Stimulated activated CD4-positive, alpha-beta T cell treated with anti-CD3 and anti-CD28 coated beads, Interleukin-15, amount 100 ng/mL, for 24 hours (primary cell): Measurements from ENCODE around the gene RASAL2.
"Not testable (repeated sequence)": the region's sequence is repeated elsewhere in the genome, so short reads cannot be mapped to it uniquely, and the experiment has no call there.

Experiments used
- DNase-seq: peaks from one replicate; pipeline ENCODE4 v3.0.0-alpha.2; 2020

The RASAL2 gene

DNA sequence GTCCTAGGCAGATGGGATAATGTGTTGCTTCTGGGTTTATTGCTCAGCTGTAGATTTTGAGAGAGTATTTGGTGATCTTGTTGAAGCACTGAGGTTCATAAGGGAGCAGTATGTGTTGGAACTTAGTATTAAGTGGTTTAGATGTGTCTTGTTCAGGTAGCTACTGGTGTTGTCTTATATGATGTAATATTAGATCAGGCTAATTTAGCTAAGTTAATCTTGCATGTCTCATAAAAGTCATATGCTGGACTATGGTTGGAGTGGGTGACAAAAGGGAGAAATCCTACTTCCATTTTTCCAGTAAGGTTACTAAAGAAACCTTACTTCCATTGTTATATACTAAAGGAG lies 206.4 kb downstream of the RASAL2 start:
- DNase-seq, result no peak

DNA sequence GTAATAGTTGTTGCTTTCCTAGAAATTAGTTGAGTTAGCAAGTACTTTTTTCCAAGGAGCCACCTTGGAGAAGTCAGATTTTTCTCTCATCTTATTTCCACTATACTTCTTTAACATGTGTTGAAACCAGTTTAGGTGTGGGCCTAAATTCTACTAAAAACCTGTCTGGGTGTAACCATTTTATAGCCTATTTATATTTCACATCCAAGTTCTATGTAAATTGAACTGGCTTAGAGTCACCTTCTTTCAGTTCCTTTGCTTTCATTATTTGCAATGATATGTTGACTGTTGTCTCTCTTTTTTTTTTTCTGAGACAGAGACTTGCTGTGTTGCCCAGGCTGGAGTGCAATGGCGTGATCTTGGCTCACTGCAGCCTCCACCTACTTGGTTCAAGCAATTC lies 207.2 kb downstream of the RASAL2 start:
- DNase-seq, result no peak

DNA sequence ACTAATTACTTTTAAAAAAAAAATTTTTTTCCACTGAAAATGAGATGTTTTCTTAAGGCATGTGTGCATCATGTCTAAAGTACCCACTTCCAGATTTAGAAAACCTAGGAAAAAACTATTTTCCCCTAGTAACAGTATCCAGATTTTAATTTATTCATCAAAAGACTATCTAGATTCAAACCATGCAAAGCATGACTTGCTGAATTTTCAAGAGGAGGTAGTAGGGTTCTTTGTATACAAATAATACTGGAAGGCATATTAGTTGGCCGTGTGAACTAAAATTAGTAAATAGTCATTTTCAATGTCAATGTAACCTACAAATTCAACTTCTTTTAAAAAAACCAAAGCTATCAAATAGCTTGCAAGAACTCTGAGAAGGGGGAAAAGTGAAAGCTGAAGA lies 213.4 kb downstream of the RASAL2 start:
- DNase-seq, result no peak

DNA sequence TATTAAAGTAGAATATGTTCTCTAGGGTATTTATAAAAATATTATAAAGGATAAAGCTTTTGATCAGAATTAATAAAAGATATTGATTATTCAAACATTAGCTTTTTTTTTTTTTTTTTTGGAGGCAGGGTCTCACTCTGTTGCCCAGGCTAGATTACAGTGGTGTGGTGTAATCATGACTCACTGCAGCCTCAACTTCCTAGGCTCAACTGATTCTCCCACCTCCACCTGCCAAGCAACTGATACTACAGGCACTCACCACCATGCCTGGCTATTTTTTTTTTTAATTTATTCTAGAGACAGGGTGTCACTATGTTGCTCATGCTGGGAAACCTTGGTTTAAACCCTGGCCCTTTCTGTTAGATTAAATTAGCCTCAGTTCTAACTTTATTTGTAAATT lies 214.5 kb downstream of the RASAL2 start:
- no peak for DNase-seq

DNA sequence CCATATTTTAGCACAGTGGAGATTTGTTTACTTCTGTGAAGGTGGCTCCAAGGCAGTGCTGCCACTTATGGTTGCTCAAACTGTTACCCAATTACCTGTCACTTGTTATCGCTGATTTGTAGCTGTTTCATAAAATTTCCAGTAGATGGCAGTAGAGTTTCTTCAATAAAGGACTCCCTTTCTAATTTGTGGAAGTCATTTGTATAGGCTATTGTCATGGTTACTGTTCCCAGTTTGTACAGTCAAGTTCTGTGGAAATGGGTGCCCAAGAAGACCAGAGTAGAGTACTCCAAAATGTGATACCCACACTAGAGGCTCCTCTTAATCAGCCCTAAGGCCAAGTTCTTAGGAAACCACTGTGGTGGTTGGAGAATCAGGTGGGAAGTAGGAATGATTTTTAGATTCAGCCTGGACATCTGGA lies 216.8 kb downstream of the RASAL2 start:
- DNase-seq, result no peak

DNA sequence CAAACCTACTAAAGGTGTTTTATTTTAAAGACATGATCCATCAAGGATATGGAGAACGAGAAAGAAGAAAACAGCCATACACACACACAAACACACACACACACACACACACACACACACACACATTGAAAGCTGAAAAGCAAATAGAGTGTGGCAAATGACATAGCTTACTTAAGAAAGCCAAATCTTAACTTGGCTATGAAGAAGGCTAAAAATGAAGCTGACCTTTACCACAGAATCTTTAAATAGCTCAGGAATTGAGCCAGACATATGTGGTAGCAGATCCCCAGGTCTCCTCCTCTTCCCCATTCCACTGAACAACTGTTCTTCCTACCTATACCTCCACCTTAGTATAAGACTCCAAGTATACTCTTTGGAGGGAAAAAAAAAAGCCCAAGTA lies 217.3 kb downstream of the RASAL2 start:
- no peak for DNase-seq

DNA sequence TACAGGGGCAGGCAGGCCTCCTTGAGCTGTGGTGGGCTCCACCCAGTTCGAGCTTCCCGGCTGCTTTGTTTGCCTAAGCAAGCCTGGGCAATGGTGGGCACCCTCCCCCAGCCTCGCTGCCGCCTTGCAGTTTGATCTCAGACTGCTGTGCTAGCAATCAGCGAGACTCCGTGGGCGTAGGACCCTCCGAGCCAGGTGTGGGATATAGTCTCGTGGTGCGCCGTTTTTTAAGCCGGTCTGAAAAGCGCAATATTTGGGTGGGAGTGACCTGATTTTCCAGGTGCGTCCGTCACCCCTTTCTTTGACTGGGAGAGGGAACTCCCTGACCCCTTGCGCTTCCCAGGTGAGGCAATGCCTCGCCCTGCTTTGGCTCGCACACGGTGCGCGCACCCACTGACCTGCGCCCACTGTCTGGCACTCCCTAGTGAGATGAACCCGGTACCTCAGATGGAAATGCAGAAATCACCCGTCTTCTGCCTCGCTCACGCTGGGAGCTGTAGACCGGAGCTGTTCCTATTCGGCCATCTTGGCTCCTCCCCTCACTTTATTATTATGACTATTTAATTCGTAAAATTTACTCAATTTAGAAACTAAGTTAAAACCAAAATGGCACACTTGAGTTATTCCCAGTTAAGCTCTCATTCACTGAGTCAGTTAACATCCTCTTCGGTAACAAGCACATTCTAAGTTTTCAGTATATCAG lies 226.5 kb downstream of the RASAL2 start:
- DNase-seq, result not testable (repeated sequence)

DNA sequence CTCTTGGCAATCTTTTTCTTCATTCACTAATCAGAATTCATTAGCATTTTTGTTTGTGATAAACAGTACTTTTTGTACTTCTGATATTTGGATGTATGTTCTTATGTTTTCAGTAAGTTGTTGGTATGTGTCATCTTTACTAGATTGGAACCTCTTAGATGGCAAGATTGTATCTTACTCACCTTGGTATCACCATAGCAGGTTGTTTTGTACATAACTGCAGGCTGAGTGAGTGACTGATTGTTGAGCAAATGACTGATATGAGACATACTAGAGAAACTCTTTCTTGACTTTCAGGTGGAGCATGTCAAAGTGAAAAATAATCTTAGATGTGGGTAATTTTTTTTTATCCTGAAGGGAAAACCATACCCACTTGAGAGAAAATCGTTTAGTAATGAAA lies 229.2 kb downstream of the RASAL2 start:
- no peak for DNase-seq

DNA sequence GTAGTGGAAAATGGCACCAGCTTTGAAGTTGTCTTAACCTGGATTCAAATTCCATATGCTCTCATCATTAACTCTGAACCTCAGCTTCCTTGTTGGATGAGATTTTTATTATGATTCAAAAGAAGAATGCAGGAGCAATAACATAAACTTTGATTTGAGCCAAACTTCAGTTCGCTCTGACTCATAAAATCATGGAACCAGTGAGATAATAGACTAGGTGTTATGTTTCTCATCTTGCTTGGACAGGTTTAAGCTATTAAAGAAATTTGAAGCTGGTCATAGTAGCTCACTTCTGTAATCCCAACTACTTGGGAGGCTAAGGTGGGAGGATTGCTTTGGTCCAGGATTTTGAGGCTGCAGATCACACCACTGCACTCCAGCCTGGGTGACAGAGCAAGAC lies 230.1 kb downstream of the RASAL2 start:
- DNase-seq, result no peak

DNA sequence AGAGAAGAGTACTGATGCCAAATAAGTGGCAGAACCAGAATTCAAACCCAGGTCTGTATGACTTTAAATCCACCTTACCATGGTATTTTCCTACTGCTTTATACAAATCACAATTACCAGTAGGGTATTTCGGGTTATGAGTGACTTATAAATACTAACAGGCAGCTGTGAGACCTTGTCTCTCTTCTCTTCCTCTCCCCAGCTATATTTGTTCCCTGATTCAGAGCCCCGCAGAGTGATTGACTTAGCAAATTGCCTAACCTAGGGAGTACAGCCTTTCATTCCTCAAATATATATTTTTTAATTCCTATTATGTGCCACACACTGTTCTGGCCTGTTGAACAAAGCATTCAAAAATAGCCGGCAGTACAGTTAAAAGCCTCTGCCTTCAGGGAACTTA lies 234.8 kb downstream of the RASAL2 start:
- DNase-seq, result no peak

DNA sequence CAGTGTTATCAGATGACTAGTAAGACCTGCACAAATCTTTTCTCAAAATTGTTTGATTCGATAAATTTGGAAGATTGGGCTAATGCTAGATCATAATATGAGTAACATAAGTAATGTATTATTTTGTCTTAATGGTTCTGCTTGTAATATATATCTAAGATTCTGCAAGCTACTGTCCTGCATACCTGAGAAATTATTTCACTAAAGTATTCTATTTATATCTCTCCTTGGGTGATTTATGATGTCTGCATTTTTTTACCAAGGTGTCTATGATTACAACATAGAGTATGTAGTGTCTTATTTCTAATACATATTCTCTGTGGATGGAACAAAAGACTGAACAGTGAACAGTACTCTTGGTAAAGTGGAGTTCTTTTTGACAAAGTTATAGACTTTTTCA lies 236.2 kb downstream of the RASAL2 start:
- no peak for DNase-seq

DNA sequence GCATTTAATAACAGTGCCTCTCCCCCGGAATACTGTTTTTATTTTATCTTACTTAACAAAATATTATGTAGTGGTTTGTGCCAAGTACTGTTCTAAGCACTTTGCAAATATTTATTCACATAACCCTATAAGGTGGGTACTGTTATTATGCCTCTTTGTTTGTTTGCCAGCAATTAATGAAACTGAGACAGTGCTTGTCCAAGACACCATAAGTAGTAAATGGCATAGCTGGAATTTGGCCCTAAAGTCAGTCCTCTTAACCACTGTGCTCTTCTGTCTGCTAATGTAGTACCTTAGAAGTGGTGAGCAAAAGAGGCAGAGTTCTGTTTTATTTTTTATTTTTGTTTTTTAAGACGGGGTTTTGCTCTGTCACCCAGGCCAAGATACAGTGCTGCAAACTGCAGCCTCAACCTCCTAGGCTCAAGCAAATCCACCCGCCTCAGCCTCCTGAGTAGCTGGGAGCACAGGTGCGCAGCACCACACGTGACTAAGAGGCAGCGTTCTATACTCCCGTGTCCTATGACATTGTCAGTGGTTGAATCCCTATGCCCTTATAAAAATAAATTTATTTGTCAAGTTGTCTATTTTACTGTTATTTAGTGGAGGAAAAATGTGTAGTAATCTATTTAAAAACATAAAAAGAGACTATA lies 237.1 kb downstream of the RASAL2 start:
- DNase-seq, result no peak

DNA sequence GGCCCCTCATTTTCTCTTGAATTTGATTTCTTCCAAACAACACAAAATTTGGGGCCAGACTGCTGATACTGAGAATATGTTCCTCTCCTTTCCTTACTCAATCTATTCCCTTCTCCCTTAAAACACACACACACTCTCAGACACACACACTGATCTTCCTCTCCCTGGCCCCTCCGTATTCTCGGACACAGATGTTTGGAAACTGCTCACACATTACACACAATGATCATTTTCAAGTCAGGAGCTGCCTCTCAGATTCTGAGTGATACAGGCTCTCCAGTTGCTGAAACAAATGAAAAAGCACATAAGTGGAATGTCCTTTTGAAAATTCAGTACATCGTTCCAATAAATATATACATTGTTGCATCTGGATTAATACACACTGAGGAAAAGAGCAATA lies 241.5 kb downstream of the RASAL2 start:
- no peak for DNase-seq

DNA sequence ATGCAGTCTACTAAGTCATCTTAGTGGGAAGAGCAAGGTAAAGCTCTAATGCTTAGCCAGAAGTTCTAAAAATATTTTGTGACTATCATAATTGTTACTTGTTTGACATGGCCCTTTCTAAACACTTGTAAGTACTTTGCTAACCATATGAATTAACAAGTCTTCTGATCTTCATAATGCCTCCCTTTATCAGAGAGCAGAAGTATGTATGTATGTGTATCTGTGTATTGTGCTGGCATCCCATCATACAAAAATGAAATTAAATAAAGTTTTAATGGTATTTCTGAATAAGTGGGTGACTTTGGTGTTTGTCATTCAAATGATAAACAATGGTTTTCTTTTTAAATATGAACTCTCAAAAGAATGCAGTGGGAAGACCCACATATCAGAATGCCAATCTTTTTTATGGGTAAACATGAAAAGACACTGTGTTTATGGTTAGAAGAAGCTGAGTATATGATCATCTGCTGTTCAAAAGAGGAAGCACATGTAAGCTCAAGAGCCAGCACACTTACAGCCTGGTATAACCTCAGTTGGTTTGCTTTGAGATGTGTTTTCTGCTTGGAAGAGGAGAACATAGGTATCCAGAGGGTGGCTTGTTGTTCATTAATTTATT lies 243.3 kb downstream of the RASAL2 start:
- DNase-seq, result no peak

DNA sequence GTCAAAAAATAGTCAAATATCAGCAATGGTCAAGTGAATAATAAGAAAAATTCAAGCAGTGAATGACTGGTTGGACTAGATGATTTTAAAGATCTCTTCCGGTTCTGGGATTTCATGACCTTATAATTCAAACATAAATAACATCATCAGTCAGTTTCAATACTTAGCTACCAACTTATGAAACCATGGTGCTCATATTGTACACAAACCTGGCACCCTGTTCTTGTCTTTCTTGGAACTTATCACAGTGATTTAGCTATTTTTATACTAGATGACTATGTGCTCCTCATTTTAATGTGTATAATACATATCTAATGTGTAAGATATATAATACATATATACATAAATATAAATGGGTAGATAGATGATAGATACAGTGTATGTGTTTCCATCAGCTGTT lies 245.9 kb downstream of the RASAL2 start:
- no peak for DNase-seq

DNA sequence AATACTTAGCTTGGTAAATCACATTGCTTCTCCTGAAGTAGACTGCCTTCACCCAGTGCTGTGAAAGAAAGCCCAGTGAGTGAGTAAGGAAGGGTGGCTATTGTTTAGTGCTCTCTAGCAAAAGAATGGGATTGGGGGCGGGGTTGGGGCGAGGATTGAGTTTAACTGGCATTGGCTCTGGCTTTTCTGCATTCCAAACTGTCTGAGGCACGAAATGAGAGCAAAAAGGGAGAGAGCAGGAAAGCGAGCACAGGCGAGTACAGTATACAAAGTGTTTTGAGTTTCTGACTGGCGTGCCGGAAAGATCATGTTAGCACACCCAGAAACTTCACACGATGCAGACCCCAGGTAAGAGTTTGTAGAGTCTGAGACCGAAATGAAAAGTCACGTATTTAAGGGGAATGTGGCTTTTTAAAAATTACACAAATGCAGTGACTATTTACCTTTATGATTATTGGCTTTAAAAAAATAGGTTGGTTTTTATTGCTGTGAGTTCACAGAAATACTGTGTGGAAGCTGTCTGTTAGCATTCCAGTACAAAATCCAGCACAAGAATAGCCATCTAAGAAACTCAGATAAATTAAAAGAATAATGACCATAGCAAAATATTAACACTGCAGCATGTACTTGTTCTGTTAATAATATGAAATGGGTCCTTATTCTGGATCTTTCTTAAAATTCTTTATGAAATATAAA lies 247.5 kb downstream of the RASAL2 start:
- no peak for DNase-seq

DNA sequence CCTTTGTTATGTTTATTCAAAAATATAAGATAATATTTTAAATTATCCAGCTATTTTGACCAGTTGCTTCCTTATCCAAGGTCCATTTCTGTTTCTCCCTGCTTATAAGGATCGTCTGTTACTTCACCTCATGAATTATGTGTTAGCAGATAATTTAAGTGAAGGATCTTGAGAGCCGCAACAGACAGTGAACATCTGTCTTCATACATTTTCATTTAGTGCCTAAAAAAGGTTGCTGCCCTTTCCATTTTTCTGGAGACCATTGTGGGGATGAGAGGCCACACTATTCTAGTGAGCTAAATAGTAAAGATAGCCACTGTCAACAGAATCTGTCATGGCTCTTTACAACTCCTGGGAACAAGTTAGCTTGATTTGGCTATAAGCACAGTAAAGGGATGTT lies 248.8 kb downstream of the RASAL2 start:
- no peak for DNase-seq

DNA sequence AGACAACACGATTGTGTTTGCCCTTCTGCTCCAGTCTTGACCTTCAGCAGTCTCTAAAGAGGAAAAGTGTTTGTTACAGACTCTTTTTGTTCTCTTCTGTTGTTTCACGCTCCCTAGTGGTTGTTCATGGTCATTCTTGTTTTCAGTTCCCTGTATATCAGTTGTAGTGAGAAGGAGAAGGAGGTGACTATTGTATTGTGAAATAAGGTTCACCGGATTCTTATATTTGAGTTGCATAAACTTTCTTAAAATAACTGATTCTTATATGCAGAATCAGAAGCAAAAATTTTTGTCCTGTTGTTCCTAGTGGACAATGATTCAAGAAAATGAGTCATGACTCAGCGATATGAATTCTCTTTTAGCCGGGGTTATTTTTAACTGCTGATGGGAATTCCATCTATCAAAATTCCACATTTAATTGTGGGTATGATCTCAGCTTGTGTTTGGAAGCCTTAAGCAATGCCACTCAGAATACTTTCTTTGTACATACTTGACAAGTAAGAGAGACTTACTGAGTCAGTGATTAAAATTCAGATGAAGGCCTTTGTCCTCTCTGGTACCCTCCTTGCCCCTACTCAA lies 250.7 kb downstream of the RASAL2 start:
- no peak for DNase-seq

DNA sequence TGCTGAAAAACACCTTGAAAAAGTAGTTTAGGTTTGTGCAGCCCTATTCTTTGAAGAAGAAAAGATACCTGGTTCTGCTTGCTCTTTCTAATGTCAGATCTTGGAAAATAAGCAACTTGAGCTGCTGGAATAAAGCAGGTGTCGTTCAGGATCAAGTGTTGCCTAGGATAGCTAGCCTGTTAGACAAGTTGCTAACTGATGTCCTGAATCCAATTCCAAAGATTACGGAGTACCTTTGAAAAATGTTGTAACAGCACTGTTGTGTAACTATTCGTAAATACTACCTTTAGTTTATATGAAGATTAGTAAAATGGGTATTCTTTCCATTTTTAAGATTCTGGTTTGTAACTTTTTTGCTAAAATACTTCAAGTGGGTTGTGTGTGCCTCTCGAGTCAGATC lies 251.3 kb downstream of the RASAL2 start:
- DNase-seq, result no peak

DNA sequence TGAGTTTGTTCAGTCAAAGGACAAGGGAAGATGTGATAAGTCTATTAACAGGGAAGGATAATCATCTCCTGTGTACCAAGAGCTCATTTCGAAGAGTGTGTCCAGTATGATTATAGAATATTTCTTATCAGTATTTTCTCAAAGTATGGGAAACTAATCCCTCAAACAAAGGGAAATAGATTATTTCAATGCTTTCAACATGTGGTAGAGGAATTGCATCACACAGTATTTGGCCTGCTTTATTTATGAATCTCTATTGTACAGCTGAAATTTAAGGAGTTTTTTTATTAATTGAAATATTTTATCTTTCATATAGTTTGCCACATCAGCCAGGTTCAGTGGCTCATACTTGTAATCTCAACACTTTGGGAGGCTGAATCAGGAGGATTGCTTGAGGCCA lies 251.9 kb downstream of the RASAL2 start:
- DNase-seq, result no peak

DNA sequence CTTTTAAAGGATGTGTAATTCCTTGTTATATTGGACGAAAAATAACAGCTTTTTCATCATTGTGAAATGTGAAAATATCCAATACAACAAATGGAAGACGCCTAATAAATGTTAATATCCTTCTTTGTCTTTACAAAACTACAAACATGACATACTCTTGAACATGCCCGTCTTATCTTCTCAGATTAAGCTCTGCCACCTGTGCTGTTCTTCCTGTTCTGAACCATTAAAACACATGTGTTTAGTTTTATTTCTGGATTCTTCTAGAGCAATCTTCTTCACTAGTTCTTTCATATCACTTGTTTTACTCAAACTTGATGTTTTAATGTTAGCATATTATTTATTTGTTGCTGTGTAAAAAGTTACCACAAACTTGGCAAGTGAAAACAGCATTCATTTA lies 255.9 kb downstream of the RASAL2 start:
- no peak for DNase-seq

DNA sequence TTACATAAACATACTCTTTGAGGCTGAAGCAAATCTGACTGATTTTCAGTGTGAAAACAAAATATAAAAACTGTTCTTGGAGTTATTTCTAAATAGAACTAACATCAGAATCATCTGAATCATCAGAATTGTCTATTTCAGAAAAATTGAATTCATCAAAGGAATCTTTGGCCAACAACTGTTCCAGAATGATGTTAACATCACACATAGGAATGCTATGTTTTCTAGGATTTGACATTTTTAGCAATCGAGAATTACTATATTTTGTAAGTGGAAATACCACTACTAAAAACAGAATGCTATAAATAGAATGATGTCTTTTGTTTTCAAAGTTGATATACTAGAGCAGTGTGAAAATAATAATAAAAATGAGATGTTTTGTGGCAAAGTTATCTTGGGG lies 258.0 kb downstream of the RASAL2 start:
- DNase-seq, result not testable (repeated sequence)

DNA sequence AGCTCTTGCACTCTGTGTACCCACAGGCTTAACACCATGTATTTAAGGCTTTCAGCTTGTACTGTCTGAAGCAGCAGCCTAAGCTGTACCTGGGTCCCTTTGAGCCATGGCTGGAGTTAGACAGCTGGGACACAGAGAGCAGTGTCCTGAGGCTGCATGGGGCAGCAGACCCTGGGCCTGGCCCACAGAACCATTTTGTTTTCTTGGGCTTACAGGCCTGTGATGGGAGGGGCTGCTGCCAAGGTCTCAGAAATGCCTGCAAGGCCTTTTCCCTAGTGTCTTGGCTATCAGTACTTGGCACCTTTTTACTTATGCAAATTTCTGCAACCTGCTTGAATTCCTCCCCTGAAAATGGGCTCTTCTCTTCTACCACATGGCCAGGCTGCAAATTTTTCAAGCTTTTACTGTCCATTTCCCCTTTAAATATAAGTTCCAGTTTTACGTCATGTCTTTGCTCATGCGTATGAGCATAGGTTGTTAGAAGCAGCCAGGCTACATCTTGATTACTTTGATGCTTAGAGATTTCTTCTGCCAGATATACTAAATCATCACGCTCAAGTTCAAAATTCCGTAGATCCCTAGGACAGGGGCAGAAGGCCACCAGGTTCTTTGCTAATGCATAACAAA lies 259.0 kb downstream of the RASAL2 start:
- DNase-seq, result no peak
